IPS-18a (cell line): ENCODE measurements around the gene CD300LG.
"Not testable (repeated sequence)": the region's sequence is repeated elsewhere in the genome, so short reads cannot be mapped to it uniquely, and the experiment has no call there.

Experiments used
- H3K27ac ChIP-seq: one replicate; pipeline ENCODE4 v1.5.1; 2013; ENCODE audit warnings: low read length
- H3K27me3 ChIP-seq: one replicate; pipeline ENCODE4 v1.6.1; 2013; ENCODE audit warnings: mild to moderate bottlenecking, low read length; ENCODE audit not compliant: control insufficient read depth, insufficient read depth
- H3K36me3 ChIP-seq: one replicate; pipeline ENCODE4 v1.6.1; 2013; ENCODE audit warnings: low read depth, low read length; ENCODE audit not compliant: control insufficient read depth
- H3K4me1 ChIP-seq: one replicate; pipeline ENCODE4 v1.6.1; 2013; ENCODE audit warnings: low read depth, low read length; ENCODE audit not compliant: control insufficient read depth
- H3K4me3 ChIP-seq: one replicate; pipeline ENCODE4 v1.5.1; 2013; ENCODE audit warnings: low read length
- H3K9ac ChIP-seq: one replicate; pipeline ENCODE4 v1.6.1; 2013; ENCODE audit warnings: mild to moderate bottlenecking, low read length, moderate library complexity
- H3K9me3 ChIP-seq: one replicate; pipeline ENCODE4 v1.6.1; 2013; ENCODE audit warnings: low read depth, low read length; ENCODE audit not compliant: control insufficient read depth

Gene CD300LG

DNA sequence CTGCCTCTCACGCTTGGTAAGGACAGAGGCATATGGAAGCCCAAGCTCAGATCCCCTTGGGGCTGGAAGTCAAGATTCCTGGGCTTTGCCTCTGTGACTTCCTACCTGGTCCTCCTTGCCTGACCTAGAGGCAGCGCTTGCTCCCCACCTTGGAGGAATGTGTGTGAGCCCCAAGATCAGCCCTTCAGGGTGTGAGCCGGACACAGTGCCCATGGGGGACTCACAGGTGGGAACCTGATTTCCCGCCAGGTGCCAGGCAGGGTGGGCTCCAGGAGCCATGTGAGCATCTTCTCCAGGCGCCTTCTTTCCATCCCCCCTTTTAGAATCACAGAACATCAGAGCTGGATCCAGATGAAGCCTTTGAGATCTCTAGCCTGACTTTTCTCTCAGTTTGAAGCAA is 10.2 kb downstream of the CD300LG start:
- Histone ChIP-seq H3K4me1 (no peaks in the 10 kb centered on the region), H3K27ac (no peak overlapping the region), H3K27me3 (no peaks in the 10 kb centered on the region), H3K9ac (no peak overlapping the region), H3K4me3 (no peak overlapping the region), H3K9me3 (no peaks in the 10 kb centered on the region), H3K36me3 (no peaks in the 10 kb centered on the region)

- H3K27me3 ChIP-seq, result no peaks in the 10 kb centered on the region
- H3K9ac ChIP-seq, result no peak overlapping the region
- H3K9me3 ChIP-seq, result no peaks in the 10 kb centered on the region
- no peak overlapping the region for H3K27ac ChIP-seq
- H3K36me3 ChIP-seq, result no peaks in the 10 kb centered on the region
- H3K4me3 ChIP-seq, result no peak overlapping the region
- no peaks in the 10 kb centered on the region for H3K4me1 ChIP-seq
Observed at GRCh38 chr17:43857957-43858600, 11.1 kb downstream of the CD300LG start.

- Histone ChIP-seq H3K4me3 (no peak overlapping the region), H3K27me3 (no peaks in the 10 kb centered on the region), H3K4me1 (no peaks in the 10 kb centered on the region)
Observed at GRCh38 chr17:43860077-43860725, 13.2 kb downstream of the CD300LG start.

DNA sequence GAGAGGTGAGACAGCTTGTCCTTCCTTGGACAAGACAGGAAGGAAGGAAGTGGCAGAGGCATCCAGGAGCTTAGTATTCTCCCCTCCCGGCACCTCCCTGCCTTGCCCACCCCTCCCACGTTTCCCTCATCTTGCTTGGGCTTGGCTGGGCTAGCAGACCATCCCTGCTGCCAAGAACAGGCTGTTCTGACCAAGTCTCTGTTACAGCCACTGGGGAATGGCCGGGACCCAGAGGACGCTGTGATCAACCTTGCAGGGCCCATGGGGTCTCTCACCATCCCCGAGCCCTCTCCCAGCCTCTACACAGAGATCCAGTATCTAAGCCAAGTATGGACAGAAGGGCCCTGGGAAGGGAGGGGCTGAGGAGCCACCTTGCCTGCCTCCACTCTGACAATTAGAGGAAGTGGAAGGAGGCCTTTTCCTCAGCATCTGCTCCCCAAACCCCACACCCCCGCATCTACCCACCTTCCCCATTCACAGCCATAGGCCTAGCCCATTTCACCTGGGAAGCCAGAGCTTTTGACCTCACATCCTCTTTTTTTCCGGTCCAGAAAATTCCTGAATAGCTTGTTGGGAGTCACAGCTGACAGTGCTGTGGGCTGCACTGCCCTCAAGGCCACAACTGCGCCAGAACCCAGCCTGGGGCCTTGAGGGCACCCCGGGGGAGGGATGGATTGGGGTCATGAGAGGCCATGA is 14.1 kb downstream of the CD300LG start:
- no peaks in the 10 kb centered on the region for H3K4me1 ChIP-seq
- no peak overlapping the region for H3K27ac ChIP-seq
- no peak overlapping the region for H3K4me3 ChIP-seq
- H3K36me3 ChIP-seq, result no peaks in the 10 kb centered on the region
- no peak overlapping the region for H3K9ac ChIP-seq
- no peaks in the 10 kb centered on the region for H3K9me3 ChIP-seq
- no peaks in the 10 kb centered on the region for H3K27me3 ChIP-seq

More at GRCh38 chr17:43860077-43860725, 13.2 kb downstream of the CD300LG start:
- Histone ChIP-seq H3K9ac (no peak overlapping the region), H3K27ac (no peak overlapping the region), H3K9me3 (no peaks in the 10 kb centered on the region), H3K36me3 (no peaks in the 10 kb centered on the region)

DNA sequence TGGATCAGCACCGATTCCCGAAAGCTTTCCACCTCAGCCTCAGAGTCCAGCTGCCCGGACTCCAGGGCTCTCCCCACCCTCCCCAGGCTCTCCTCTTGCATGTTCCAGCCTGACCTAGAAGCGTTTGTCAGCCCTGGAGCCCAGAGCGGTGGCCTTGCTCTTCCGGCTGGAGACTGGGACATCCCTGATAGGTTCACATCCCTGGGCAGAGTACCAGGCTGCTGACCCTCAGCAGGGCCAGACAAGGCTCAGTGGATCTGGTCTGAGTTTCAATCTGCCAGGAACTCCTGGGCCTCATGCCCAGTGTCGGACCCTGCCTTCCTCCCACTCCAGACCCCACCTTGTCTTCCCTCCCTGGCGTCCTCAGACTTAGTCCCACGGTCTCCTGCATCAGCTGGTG is 15.0 kb downstream of the CD300LG start:
- Histone ChIP-seq H3K4me1 (no peaks in the 10 kb centered on the region), H3K36me3 (no peaks in the 10 kb centered on the region), H3K9me3 (no peaks in the 10 kb centered on the region), H3K9ac (no peak overlapping the region), H3K27ac (no peak overlapping the region), H3K4me3 (no peak overlapping the region), H3K27me3 (no peaks in the 10 kb centered on the region)

GRCh38 chr17:43864161-43864984 is 17.4 kb downstream of the CD300LG start:
- no peak overlapping the region for H3K27ac ChIP-seq
- no peaks in the 10 kb centered on the region for H3K36me3 ChIP-seq
- no peak overlapping the region for H3K4me3 ChIP-seq
- no peaks in the 10 kb centered on the region for H3K9me3 ChIP-seq
- no peaks in the 10 kb centered on the region for H3K27me3 ChIP-seq
- H3K9ac ChIP-seq, result no peak overlapping the region
- H3K4me1 ChIP-seq, result no peaks in the 10 kb centered on the region

- no peak overlapping the region for H3K27ac ChIP-seq
- no peak overlapping the region for H3K9ac ChIP-seq
- H3K27me3 ChIP-seq, result no peaks in the 10 kb centered on the region
- H3K4me3 ChIP-seq, result no peak overlapping the region
- H3K36me3 ChIP-seq, result no peaks in the 10 kb centered on the region
- no peaks in the 10 kb centered on the region for H3K9me3 ChIP-seq
- H3K4me1 ChIP-seq, result no peaks in the 10 kb centered on the region
Observed at GRCh38 chr17:43868226-43868994, 21.4 kb downstream of the CD300LG start.

- H3K4me3 ChIP-seq, H3K9me3 ChIP-seq, H3K36me3 ChIP-seq, H3K27me3 ChIP-seq, H3K27ac ChIP-seq, H3K4me1 ChIP-seq, H3K9ac ChIP-seq: not testable (repeated sequence)
Observed at GRCh38 chr17:43869031-43869430, 22.1 kb downstream of the CD300LG start.

- Histone ChIP-seq H3K9me3 (no peaks in the 10 kb centered on the region), H3K9ac (no peak overlapping the region), H3K4me1 (no peaks in the 10 kb centered on the region), H3K27me3 (no peaks in the 10 kb centered on the region), H3K4me3 (no peak overlapping the region), H3K36me3 (no peaks in the 10 kb centered on the region), H3K27ac (no peak overlapping the region)
Observed at GRCh38 chr17:43871946-43872690, 25.1 kb downstream of the CD300LG start.

GRCh38 chr17:43873091-43873490 is 26.1 kb downstream of the CD300LG start:
- Histone ChIP-seq H3K36me3 (no peaks in the 10 kb centered on the region), H3K9ac (no peak overlapping the region), H3K4me1 (no peaks in the 10 kb centered on the region), H3K27ac (no peak overlapping the region), H3K9me3 (no peaks in the 10 kb centered on the region), H3K27me3 (no peaks in the 10 kb centered on the region), H3K4me3 (no peak overlapping the region)
